GM18909 (cell line): ENCODE results near the gene GPS1.

Experiments used
- ATAC-seq: cut with Tn5 transposase; IDR thresholded peaks from one replicate; pipeline ENCODE4 v1.9.1; 2021; ENCODE audit warnings: mild to moderate bottlenecking; ENCODE audit not compliant: unreplicated experiment, poor library complexity

Gene GPS1

GRCh38 chr17:82055965-82056728 is 4.4 kb downstream of the GPS1 start:
- no peak for ATAC-seq

- ATAC-seq: no peak
Observed at GRCh38 chr17:82056729-82057621, 5.3 kb downstream of the GPS1 start.

GRCh38 chr17:82058230-82058854 is 6.6 kb downstream of the GPS1 start:
- ATAC-seq: no peak

GRCh38 chr17:82058855-82059249 is 7.2 kb downstream of the GPS1 start:
- no peak for ATAC-seq

GRCh38 chr17:82059272-82060000 is 7.7 kb downstream of the GPS1 start:
- no peak for ATAC-seq

- no peak for ATAC-seq
Observed at GRCh38 chr17:82060001-82060380, 8.3 kb downstream of the GPS1 start.

- ATAC-seq: no peak
Observed at GRCh38 chr17:82060614-82061013, 8.9 kb downstream of the GPS1 start.

GRCh38 chr17:82061047-82061925 is 9.6 kb downstream of the GPS1 start:
- no peak for ATAC-seq

- ATAC-seq: no peak
Observed at GRCh38 chr17:82062076-82062983, 10.6 kb downstream of the GPS1 start.

GRCh38 chr17:82062984-82063368 is 11.3 kb downstream of the GPS1 start:
- no peak for ATAC-seq

GRCh38 chr17:82063424-82064415 is 12.0 kb downstream of the GPS1 start:
- no peak for ATAC-seq

- ATAC-seq: no peak
Observed at GRCh38 chr17:82064433-82065192, 12.9 kb downstream of the GPS1 start.

- ATAC-seq: peak; percentile 44
Observed at GRCh38 chr17:82065193-82065637, 13.5 kb downstream of the GPS1 start.

GRCh38 chr17:82065638-82066303 is 14.1 kb downstream of the GPS1 start, which contains the start of gene DUS1L:
Gene DUS1L, minus strand, starts transcription at chr17:82065804. Its CDS starts 745 bp downstream, at chr17:82065059.
- ATAC-seq: peak; percentile 80

GRCh38 chr17:82070611-82071010 is 18.9 kb downstream of the GPS1 start:
- ATAC-seq: no peak

GRCh38 chr17:82072827-82073226 is 21.1 kb downstream of the GPS1 start:
- no peak for ATAC-seq
